ENCODE results near the gene ARFGEF2.

- TF ChIP-seq CTCF (IDR thresholded peaks at IDR 0.05) (no peak), POLR2A (IDR thresholded peaks at IDR 0.05) (no peak)
These were observed 29.5 kb downstream of the ARFGEF2 start for GRCh38 chr20:48951041-48951440.

Data from lower leg skin (tissue), 3 donors.